Fibroblast of skin of scalp (primary cell): ENCODE measurements around the gene MOSPD3.

ENCODE experiments used
- DNase-seq: peaks from one replicate; pipeline ENCODE4 v3.0.0-alpha.2; 2013

The MOSPD3 gene

GRCh38 chr7:100575746-100576383, 36.5 kb upstream of the MOSPD3 start:
- DNase-seq = no peak

- DNase-seq = no peak
Measured at GRCh38 chr7:100576384-100576993, 35.9 kb upstream of the MOSPD3 start.

GRCh38 chr7:100577103-100577502, 35.2 kb upstream of the MOSPD3 start:
- DNase-seq = no peak

- DNase-seq = no peak
Measured at GRCh38 chr7:100577507-100577906, 34.8 kb upstream of the MOSPD3 start.

- DNase-seq = no peak
Measured at GRCh38 chr7:100578246-100579183, 33.8 kb upstream of the MOSPD3 start.

GRCh38 chr7:100580466-100581283, 31.7 kb upstream of the MOSPD3 start:
- DNase-seq = no peak

- no peak for DNase-seq
Measured at GRCh38 chr7:100582041-100582579, 30.2 kb upstream of the MOSPD3 start.

GRCh38 chr7:100582650-100583049, 29.7 kb upstream of the MOSPD3 start:
- no peak for DNase-seq

GRCh38 chr7:100583132-100584053, 28.9 kb upstream of the MOSPD3 start:
- DNase-seq = peak; percentile 23

GRCh38 chr7:100584054-100584682, 28.2 kb upstream of the MOSPD3 start:
- no peak for DNase-seq

GRCh38 chr7:100584683-100585510, 27.4 kb upstream of the MOSPD3 start:
- peak; percentile 61 for DNase-seq

GRCh38 chr7:100585511-100586265, 26.7 kb upstream of the MOSPD3 start, which contains the start of gene LRCH4:
LRCH4 (minus strand) TSS chr7:100586129; CDS start chr7:100586100, 29 bp downstream.
- no peak for DNase-seq

GRCh38 chr7:100586266-100587025, 25.9 kb upstream of the MOSPD3 start, which contains the start of gene FBXO24:
FBXO24 (plus strand) TSS chr7:100586328; CDS start chr7:100586626, 298 bp downstream.
- DNase-seq = peak; percentile 100

- peak; percentile 42 for DNase-seq
Measured at GRCh38 chr7:100588438-100588837, 23.9 kb upstream of the MOSPD3 start.

GRCh38 chr7:100589341-100589947, 22.9 kb upstream of the MOSPD3 start:
- DNase-seq = no peak

- DNase-seq = peak; percentile 35
Measured at GRCh38 chr7:100590077-100590737, 22.1 kb upstream of the MOSPD3 start.

- no peak for DNase-seq
Measured at GRCh38 chr7:100591596-100591995, 20.7 kb upstream of the MOSPD3 start.
